Astrocyte of the spinal cord (primary cell): ENCODE data around the gene OR10G7.
A peak's percentile ranks its signal among the peaks of the same experiment; 100 is the strongest.

Experiments used
- DNase-seq: peaks from one replicate; pipeline ENCODE4 v3.0.0; 2011; ENCODE audit warnings: low read depth, low spot score
- H3K4me3 ChIP-seq: 2 replicates; pipeline ENCODE4 v1.5.1; 2011; ENCODE audit warnings: low read depth, mild to moderate bottlenecking, low read length, moderate library complexity
- in situ Hi-C: cut with HindIII; loops from 2 replicates; pipeline ENCODE4 v1.10.0; 2017; ENCODE audit warnings: low sequenced_read_pairs
- TF ChIP-seq, protein P1 (sequence below): IDR thresholded peaks from 2 replicates; pipeline ENCODE4 v1.5.1; 2012; ENCODE audit warnings: low read depth, mild to moderate bottlenecking, low read length, inconsistent platforms

OR10G7 gene

DNA sequence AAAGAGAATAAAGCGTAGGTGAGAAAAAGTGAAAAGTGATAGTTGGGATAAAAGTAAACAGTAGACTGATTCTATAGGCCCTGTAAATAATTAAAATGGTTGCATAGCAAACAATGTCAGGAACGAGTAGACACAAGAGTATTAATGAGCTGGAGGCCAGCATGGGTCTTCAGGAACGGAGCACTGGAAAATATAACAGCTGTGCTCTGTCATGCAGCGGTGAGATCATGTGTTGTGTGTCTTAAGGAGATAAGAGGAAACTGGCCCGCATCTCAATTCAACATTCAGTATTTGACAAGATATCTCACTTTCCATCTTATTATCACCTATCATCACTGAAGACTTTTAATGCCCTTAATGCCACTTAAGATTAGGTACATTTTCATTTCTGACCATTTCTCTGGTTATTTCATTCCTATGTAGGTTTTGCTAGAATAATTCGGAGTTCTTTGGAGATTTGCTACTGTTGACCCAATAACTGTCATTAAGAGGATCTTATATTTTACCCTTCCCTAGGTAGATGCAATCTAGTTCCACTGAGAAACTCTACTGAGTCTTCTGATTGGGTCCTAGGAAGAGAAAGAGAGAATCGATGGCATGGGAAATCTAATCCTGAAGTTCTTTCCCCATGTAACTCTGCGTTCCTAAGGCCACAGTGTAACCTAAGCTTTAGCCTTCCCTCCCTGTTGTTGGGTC lies 38.7 kb upstream of the OR10G7 start:
- TF ChIP-seq, protein P1, sequence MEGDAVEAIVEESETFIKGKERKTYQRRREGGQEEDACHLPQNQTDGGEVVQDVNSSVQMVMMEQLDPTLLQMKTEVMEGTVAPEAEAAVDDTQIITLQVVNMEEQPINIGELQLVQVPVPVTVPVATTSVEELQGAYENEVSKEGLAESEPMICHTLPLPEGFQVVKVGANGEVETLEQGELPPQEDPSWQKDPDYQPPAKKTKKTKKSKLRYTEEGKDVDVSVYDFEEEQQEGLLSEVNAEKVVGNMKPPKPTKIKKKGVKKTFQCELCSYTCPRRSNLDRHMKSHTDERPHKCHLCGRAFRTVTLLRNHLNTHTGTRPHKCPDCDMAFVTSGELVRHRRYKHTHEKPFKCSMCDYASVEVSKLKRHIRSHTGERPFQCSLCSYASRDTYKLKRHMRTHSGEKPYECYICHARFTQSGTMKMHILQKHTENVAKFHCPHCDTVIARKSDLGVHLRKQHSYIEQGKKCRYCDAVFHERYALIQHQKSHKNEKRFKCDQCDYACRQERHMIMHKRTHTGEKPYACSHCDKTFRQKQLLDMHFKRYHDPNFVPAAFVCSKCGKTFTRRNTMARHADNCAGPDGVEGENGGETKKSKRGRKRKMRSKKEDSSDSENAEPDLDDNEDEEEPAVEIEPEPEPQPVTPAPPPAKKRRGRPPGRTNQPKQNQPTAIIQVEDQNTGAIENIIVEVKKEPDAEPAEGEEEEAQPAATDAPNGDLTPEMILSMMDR = no peak
- in situ Hi-C loops = no loop called here
- no peak for DNase-seq
- no peak overlapping the region for H3K4me3 ChIP-seq

DNA sequence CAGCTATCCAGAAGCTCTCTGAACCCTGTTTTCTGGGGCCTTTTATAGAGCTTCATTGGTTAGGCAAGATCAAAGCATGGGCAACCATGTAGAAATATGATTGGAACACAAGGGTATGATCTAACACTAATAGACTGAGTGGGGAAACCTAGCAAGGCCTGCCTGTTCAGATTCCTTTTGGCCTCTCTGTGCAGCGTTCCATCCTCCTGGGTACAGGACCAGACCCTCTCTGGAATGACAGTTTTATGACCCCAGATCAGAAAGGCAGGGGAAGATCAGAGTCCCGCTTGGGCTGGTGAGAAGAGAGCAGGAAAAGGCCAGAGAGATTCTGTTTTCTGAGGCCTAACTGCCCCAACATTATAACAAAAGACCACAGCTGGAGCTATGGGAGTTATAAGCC lies 37.5 kb upstream of the OR10G7 start:
- DNase-seq = no peak
- in situ Hi-C loops = no loop called here
- TF ChIP-seq, protein P1 = no peak
- no peak overlapping the region for H3K4me3 ChIP-seq

DNA sequence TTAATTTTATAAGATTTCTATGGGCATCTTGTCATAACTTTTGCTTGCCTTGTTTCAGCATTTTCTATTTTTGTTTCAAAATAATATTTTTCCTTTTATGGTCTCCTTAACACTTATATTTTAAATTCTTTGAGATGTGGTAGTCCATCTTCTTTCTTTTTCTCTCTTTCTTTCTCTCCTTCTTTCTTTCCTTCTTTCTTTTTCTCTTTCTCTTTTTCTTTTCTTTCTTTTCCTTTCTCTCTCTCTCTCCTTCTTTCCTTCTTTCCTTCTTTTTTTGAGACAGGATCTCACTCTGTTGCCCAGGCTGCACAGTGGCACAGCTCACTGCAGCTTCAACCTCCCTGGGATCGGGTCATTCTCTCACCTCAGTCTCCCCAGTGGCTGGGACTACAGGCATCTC lies 36.1 kb upstream of the OR10G7 start:
- in situ Hi-C loops = no loop called here
- DNase-seq = no peak
- no peak overlapping the region for H3K4me3 ChIP-seq
- TF ChIP-seq, protein P1 = no peak

DNA sequence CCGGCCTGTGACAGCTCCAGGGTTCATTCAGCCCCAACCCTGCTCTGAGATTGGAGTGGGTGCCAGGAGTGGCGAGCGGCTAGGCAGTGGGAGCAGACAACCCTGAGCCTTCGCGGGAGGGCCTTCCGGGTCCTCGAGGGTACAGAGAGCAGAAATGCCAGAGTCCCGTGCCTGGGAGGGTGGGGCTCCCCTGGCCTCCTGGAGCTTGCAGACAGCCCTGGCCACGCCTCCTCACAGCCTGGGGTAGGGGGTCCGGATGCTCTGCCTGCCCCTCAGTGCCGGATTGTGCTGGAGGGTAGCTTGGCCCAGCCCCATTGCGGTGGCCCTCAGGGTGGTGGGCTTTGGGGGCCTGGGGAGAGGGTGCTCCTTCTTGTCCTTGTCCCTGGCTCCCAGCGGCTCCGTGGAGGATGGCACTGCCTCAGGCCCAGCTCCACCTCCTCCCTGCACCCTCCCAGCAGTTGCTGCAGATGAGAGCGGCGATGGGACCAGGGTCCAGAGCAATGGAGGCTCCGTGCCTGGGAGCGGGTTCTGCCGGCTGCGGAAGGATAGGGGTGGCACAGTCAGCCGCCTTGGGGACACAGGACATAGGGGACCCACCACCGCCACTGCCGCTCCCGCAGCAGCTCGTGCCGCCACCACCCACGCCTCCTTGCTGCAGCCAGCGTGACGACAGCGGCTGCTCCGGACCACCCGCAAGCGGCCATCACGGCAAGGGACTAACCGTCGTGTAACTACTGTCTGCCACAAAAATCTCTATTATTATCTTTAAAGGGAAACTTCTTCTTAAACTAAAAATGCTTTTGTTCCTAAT lies 34.9 kb upstream of the OR10G7 start:
- DNase-seq = no peak
- TF ChIP-seq, protein P1 = no peak
- H3K4me3 ChIP-seq = peak overlapping the region; percentile 49
- in situ Hi-C loops = no loop called here

DNA sequence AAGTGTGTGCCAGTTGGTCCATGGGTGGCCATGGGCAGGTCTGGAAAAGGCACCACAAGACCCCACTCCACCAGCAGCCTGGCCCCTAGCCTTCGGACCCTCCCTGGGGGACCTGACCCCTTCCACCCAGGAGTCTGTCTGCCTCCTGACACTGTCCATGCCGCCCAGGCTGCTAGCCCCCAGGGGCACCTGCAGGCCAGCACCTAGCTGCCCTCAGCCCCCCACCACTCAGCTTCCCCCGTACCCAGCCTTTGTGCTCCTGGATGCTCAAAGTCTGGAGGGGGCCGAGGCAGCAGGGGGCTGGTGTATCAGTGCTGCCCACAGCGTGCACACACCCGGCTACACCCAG lies 34.3 kb upstream of the OR10G7 start:
- TF ChIP-seq, protein P1 = no peak
- in situ Hi-C loops = no loop called here
- no peak overlapping the region for H3K4me3 ChIP-seq
- DNase-seq = no peak

DNA sequence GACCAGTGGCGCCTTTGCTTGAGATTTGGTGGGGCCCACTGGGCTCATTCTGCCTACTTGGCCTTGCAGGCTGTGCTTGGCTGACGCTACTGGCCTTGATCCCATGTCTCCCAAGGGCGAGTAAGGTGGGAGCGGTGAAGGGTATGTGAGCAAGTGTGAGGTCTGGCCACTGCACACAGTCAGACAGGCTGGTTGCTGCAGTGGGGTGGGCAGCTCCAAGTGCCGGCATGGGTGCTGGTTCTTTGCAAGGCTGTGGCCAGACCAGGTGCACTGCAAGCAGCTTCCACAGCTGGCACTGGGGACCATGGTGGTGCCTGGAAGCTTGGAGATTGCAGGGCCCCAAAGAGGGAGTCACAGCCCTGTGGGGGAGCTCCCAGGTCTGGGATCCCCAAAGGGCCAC lies 33.4 kb upstream of the OR10G7 start:
- no peak for DNase-seq
- TF ChIP-seq, protein P1 = no peak
- H3K4me3 ChIP-seq = no peak overlapping the region
- in situ Hi-C loops = no loop called here
